ENCODE measurements around the gene SIRT3.
A peak's percentile ranks its signal among the peaks of the same experiment; 100 is the strongest.

DNA sequence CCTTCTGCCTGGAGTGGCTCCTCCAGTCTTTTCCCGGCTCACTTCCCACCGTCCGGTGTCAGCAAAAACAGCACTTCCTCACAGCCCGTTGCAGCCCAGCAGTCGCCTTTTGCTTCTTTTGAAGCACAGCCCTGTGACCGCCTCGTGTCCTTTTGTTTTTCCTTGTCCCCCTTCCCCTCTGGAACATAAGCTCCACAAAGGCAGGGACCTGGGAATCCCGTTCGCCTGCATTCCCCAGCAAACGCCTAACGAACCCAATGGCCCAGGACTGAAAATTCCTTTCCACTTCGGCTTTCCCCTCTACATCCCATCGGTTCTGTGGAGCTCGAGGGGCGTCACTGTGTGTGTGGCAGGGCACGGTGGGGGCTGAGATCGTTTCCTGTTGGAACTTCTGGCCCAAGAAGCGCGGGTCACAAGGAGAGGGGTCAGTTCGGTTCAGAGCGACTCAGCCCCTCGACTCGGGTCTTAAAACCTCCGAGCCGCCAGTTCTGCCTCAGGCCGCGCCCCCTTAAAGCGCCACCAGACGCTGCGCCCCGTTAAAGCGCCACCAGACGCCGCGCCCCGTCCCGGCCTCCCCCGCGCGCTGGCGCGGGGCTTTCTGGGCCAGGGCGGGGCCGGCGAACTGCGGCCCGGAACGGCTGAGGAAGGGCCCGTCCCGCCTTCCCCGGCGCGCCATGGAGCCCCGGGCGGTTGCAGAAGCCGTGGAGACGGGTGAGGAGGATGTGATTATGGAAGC, 27.8 kb downstream of the SIRT3 start:
- peak; percentile 34 for TF ChIP-seq POLR2A (IDR thresholded peaks at IDR 0.05; ENCODE audit: low read length)
- TF ChIP-seq GATA1 (IDR thresholded peaks at IDR 0.05; ENCODE audit: low read depth, low read length) = no peak

Data from erythroblast (primary cell).